ENCODE data around the gene RICTOR.

RICTOR gene

DNA sequence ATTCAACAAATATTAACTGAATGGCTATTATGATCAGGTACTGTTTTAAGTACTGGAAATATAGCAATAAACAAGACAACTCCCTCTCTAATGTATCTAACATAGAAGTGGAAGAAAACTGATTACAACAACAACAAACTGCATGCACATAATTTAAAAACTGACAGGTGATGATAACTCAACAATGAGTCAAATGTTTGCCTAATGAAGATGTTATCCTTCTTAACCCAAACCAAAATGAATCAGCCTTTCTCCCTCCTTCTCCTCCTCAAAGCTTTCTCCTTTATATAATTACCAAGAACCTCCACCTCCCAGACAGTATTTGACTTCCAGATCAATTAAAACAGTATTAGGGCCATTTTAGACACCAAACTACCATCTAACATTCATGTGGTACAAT, 49.3 kb downstream of the RICTOR start:
- TF ChIP-seq, protein P1, sequence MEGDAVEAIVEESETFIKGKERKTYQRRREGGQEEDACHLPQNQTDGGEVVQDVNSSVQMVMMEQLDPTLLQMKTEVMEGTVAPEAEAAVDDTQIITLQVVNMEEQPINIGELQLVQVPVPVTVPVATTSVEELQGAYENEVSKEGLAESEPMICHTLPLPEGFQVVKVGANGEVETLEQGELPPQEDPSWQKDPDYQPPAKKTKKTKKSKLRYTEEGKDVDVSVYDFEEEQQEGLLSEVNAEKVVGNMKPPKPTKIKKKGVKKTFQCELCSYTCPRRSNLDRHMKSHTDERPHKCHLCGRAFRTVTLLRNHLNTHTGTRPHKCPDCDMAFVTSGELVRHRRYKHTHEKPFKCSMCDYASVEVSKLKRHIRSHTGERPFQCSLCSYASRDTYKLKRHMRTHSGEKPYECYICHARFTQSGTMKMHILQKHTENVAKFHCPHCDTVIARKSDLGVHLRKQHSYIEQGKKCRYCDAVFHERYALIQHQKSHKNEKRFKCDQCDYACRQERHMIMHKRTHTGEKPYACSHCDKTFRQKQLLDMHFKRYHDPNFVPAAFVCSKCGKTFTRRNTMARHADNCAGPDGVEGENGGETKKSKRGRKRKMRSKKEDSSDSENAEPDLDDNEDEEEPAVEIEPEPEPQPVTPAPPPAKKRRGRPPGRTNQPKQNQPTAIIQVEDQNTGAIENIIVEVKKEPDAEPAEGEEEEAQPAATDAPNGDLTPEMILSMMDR (conservative IDR thresholded peaks at IDR 0.05), result no peak
- no peak for TF ChIP-seq ZFX (IDR thresholded peaks at IDR 0.05)
- no peak overlapping the region for H3K27ac ChIP-seq

DNA sequence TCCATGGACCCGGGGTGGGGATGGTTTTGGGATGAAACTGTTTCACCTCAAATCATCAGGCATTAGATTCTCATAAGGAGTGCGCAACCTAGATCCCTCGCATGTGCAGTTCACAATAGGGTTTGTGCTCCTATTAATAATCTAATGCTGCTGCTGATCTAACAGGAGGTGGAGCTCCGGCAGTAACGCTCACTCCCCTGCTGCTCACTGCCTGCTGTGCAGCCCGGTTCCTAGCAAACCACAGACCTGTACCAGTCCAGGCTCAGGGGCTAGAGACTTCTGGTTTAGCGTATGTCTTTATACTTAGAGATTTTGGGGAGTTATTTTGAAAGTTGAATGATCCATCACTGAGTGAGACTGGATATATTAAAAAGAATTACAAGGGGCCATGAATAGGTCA, 50.2 kb downstream of the RICTOR start:
- TF ChIP-seq, protein P1 (conservative IDR thresholded peaks at IDR 0.05), result no peak
- no peak for TF ChIP-seq ZFX (IDR thresholded peaks at IDR 0.05)
- no peak overlapping the region for H3K27ac ChIP-seq

DNA sequence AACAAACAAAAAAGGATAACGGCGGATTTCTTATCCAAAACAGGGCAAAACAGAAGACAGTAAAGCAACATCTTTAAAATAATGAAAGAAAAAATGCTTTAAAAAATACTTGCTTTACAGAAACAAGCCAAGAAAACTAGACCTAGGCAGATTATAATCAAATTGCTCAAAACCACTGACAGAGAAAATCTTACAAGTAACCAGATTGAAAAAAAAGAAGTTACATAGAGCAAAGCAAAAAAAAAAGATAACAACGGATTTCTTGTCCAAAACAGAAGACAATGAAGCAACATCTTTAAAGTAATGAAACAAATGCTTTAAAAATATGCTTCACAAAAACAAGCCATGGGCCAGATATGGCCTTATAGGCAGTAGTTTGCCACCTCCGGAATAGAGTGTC, 51.1 kb downstream of the RICTOR start:
- TF ChIP-seq, protein P1 (conservative IDR thresholded peaks at IDR 0.05), result no peak
- no peak for TF ChIP-seq ZFX (IDR thresholded peaks at IDR 0.05)
- no peak overlapping the region for H3K27ac ChIP-seq

DNA sequence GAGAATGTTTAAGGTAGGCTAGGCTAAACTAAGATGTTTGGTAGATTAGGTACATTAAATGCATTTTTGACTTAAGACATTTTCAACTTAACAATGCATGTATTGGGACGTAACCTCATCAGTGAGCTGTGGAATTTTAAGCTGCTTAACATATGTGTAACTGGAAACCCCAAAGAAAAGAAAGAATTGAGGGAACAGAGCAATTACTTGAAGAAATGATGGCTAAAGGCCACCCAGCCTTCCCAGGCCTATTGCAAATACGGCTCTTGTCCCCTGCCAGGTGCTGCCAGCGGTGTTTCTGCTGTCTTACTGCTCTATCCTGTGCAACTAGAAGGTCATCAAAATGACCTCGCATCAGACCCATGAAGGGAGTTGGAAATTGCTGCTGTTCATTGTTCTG, 52.0 kb downstream of the RICTOR start:
- TF ChIP-seq, protein P1 (conservative IDR thresholded peaks at IDR 0.05), result no peak
- no peak for TF ChIP-seq ZFX (IDR thresholded peaks at IDR 0.05)
- H3K27ac ChIP-seq, result no peak overlapping the region

DNA sequence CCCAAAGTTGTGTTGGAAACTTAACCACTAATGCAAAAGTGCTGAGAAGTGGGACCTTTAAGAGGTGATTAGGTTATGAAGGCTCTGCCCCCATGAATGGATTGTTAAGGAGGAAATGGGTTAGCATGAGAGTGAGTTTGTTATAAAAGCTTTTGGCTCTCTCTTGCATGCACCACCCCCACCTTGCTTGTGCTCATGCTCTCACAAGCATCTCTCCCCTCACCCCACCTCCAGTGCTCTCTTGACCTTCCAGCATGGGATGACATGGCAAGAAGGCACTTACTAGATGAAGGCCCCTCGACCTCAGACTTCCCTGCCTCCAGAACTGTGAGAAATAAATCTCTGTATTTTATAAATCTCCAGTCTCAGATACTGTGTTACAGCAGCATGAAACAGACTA, 52.8 kb downstream of the RICTOR start:
- no peak for TF ChIP-seq ZFX (IDR thresholded peaks at IDR 0.05)
- TF ChIP-seq, protein P1 (conservative IDR thresholded peaks at IDR 0.05), result no peak
- H3K27ac ChIP-seq, result no peak overlapping the region

DNA sequence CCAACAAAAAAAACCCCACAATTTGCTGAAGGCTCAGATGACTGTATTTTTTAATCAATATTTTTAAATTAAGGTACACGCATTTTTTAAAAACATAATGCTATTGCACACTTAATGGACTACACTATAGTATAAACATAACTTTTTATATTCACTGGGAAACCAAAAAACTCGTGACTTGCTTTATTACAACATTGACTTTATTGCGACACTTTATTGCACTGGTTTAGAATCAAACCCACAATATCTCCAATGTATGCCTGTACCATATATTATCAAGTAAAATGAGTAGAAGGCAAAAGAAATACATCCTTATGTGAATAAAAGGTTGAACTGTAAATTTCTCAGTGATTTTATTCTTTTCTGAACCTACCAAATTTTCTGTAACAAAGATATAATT, 53.7 kb downstream of the RICTOR start:
- H3K27ac ChIP-seq, result no peak overlapping the region
- no peak for TF ChIP-seq ZFX (IDR thresholded peaks at IDR 0.05)
- TF ChIP-seq, protein P1 (conservative IDR thresholded peaks at IDR 0.05), result no peak

DNA sequence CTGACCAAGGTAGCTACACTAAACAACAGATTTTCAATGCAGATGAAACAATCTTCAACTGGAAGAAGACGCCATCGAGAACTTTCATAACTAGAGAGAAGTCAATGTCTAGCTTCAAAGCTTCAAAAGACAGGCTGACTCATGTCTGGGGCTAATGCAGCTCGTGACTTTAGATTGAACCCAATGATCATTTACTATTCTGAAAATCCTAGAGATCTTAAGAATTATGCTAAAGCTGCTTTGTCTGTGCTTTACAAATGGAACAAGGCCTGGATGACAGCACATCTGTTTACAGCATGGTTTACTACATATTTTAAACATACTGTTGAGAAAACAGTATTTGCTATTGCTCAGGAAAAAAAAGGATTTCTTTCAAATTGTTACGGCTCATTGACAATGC, 54.9 kb downstream of the RICTOR start:
- H3K27ac ChIP-seq, result no peak overlapping the region
- TF ChIP-seq ZFX (IDR thresholded peaks at IDR 0.05), result no peak
- TF ChIP-seq, protein P1 (conservative IDR thresholded peaks at IDR 0.05), result no peak

Data from C4-2B (cell line).